Measurements from ENCODE around the gene ABHD6.
"Not testable (repeated sequence)": the region's sequence is repeated elsewhere in the genome, so short reads cannot be mapped to it uniquely, and the experiment has no call there.

Gene ABHD6

GRCh38 chr3:58237238-58237940 lies at the start of gene ABHD6:
ABHD6 (plus strand) TSS chr3:58237792; CDS start chr3:58256587, 18,795 bp downstream.
- peak; percentile 73 for DNase-seq

GRCh38 chr3:58188173-58188564 lies 49.4 kb upstream of the ABHD6 start:
- DNase-seq = no peak

GRCh38 chr3:58188921-58189451 lies 48.6 kb upstream of the ABHD6 start:
- no peak for DNase-seq

DNA sequence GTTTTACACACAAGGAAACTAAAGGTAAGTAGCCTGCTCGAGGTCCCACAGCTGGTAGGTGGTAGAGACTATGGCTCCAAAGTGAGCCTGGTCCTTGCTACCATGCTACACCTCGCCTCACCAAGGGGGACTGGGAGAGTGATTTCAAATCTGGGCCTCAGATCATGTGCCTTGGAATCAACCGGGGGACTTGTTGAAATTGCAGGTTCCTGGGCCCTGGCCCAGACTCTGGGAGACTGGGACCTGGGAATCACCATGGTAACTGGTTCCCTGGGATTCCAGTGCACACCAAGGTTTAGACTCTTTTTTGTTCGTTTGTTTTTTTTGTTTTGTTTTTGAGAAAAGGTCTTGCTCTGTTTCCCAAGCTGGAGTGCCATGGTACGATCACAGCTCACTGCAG lies 47.9 kb upstream of the ABHD6 start:
- DNase-seq = no peak

DNA sequence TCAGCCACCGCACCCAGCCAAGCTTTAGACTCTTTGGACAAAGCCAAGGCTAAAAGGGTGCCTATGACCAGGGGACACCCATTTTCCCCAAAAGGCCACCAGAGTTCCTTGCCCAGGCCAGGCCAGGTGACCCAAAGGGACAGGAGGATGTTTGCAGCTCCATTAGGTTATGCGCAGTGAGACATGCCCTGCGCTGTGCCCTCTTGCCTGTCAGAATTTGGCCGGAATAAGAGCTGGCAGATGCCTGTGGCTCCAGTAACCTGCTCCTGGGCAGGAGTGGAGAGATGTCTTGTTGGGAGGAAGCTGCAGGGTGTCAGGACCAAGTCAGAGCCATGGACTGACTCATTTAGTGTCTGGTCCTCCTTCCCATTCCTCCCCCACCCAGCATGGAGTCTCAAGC lies 47.3 kb upstream of the ABHD6 start:
- DNase-seq = no peak

- DNase-seq = no peak
These were observed 46.7 kb upstream of the ABHD6 start for GRCh38 chr3:58190882-58191281.

DNA sequence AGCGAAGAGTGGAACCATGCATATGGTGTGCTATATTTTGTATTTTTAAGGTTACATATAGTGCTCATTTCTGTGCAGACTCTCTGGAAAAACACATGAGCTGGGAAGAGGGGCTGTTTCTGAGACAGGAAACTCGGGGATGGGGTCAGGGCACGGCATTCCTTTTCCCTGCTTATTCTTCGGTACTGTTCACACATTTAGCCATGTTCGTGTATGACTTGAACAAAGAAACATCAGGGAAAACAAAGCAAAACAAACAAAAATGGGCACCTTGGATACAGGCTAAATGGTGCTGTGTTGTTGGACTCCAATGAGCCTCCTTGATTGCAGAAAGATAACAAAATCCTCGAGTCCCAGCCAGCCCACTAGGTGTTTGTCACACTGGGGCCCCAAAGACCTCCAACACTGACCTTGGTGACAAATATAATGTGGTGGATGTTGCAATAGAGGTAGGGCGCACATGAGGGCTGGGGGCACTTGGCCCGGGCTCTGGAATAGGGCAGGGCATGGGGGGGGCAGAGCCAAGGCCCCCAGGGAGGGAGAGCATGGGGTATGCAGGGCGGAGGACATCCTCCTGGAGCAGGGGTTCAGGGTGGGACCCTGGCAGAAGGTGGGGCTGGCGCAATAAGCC lies 46.1 kb upstream of the ABHD6 start:
- no peak for DNase-seq

- DNase-seq = no peak
These were observed 45.5 kb upstream of the ABHD6 start for GRCh38 chr3:58192069-58192468.

- no peak for DNase-seq
These were observed 43.7 kb upstream of the ABHD6 start for GRCh38 chr3:58193682-58194407.

DNA sequence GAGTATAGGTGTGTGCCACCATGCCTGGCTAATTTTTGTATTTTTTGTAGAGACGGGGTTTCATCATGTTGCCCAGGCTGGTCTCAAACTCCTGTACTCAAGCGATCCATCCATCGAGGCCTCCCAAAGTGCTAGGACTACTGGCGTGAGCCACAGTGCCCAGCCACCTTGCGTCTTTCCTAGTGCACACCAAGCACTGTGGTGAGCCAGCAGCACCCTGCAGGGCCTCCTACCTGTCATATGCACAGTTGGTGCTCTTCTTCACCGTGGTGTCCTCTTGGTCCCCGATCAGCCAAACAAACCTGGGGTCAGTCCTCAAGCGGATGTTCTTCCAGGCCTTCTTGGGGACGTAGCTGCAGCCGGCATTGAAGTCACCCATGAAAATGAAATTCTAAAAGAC lies 40.0 kb upstream of the ABHD6 start:
- no peak for DNase-seq

- DNase-seq = no peak
These were observed 39.2 kb upstream of the ABHD6 start for GRCh38 chr3:58198362-58198761.

DNA sequence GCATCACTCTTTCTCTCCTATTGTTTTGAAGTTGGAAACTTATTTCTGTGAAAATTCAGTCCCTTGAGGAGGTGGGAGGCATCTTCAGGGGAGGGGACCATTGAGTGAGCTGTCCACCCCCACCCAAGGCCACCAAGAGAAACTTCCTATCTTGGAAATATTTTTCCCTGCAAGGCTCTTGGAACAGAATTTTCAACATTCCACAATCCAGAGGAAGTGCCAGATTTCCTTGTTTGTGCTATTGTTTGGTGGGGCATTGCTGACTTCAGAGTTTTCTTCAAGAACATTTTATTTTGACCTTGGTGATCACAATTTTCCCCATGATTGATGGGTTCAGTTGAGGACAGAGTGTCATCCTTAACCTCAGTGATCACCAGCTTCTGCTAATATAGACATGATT lies 38.8 kb upstream of the ABHD6 start:
- no peak for DNase-seq

DNA sequence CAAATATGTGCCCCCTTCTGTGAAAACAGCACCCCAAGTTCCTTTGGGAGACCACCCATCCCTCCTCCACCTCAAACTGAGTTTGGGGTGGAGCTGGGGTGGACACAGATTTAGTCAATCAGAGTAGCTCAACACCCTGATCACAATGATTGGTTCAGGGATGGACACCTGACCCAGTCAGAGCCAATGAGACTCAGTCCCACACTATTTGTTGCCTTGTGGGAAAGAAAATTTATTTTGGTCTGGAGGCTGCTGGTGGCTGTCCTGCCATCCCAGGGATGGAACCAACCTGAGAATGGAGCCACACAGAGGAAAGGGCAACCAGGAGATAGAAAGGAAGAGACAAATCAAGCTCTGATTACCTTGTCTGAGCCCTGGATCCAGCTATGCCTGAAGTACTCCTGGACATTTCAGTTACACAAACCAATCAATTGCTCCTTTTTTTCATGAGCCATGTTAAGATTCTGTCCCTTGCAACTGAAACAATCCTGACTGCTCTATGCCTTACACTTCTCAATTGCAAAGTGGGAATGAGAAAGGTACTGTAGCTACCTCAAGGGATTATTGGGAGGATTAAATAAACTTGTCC lies 37.4 kb upstream of the ABHD6 start:
- no peak for DNase-seq

DNA sequence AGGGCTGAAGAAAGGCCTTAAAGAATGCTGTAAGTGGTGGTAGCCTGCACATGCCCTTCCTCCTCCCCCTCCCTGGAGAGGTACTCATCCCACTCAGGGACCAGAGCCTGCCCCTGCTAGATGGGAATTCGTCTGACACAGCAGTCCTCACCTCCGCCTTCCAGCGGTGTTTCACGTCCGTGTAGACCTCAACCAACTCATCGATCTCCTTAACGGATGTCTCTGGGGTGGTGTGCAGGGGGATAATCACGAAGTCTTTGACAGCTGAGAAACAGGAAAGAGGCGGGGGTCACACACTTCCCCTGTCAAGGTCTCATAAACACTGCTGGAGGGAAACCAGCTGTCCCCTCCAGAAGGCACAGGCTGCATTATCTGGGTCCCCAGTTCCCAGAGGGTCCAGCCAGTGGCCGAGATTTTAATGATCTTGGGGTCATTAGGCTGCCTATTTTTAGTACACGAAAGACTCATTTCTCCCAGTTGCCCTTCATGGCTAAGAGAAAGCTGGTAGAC lies 36.7 kb upstream of the ABHD6 start:
- no peak for DNase-seq

DNA sequence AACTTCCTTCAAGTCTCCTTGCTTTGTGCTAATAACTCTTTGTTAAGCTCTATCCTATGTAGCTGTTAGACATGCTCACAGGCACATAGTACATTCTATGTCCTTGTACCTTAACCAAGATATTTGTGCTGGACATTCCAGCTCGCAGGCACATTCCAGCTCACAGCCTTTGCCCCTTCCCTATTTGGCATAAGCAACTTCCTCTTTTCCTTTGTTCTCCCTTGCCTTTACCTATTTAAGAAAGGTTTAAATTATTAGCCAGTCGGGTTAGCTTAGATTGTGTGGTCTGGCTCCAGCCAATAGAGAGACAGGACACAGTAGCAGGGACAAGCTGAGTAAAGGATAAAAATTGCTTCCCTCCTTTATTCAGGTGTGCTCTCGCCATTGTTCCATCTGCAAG lies 36.1 kb upstream of the ABHD6 start:
- DNase-seq = not testable (repeated sequence)

DNA sequence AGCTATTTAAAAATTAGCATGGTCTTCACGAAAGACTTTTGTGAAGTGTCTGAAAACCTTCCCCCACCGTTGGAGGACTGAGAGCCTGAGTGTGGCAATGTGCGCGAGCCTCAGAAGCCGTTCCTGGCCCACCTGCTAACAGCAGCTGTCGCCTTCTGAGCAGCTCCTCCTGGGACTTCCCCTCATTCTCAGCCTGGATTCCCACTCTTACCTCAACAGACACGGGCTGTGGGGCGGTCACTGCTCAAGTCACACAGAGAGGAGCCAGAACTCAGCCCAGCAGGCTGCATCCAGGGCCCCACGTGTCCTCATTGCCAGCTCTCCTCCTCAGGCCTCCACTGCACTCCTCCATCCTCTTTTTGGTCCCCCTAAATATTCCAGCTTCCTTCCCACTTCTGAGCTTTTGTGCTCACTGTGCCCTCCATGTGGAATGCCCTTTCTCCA lies 34.7 kb upstream of the ABHD6 start:
- no peak for DNase-seq

- no peak for DNase-seq
These were observed 34.1 kb upstream of the ABHD6 start for GRCh38 chr3:58203541-58203940.

DNA sequence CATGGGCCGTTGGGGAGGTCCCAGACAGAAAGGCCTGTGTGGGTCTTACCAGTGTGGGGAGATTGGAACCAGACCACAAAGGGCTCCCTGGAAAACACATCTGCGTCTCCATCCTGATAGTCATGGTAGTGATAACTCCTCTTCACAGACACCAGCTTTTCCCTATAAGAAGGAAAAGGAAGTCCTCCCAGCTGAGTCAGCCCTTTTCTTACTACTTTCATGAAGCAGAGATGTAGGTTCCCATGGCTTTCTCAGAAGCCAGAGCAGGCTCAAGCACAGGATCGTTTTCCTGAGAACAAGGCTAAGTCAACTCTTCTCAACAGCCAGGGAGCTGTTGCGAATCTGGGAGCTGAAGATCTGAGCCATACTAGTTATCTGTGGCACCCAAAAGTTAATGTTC lies 32.9 kb upstream of the ABHD6 start:
- no peak for DNase-seq

GRCh38 chr3:58205981-58206380 lies 31.6 kb upstream of the ABHD6 start:
- DNase-seq = no peak

- peak; percentile 78 for DNase-seq
These were observed 31.1 kb upstream of the ABHD6 start for GRCh38 chr3:58206406-58207011.

GRCh38 chr3:58207954-58208353 lies 29.6 kb upstream of the ABHD6 start:
- no peak for DNase-seq

DNA sequence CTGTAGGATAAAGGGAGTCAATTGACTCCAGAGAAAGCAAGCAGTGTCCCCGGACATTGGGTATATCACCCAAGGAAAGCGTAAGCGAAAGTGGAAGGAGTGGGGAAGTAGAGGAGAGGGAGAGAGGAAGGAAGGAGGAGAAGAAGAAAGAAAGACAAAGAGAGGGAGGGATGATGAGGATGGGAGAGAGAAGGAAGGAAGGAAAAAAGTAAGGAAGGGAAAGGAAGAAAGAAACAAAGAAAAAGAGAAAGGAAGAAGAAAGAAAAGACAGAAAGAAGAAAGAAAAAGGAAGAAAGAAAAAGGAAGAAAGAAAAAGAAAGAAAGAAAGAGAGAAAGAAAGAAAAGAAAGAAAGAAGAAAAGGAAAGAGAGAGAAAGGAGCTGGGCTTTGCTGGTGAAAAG lies 27.7 kb upstream of the ABHD6 start:
- no peak for DNase-seq

Data from fibroblast of skin of right biceps (primary cell).